T-cell (primary cell): Measurements from ENCODE around the gene MYO5A. TPM values are rescaled to one million over a fixed set of nuclear protein-coding genes. Genes with fewer than 3 reads are reported as not detected.

ENCODE experiments used
- ATAC-seq, 4 experiments: fragments of 200-7000 bp in 3 of 4; fragments of 150-1000 bp in 1 of 4; cut with Tn5 transposase; replicated peaks in 1 of 4; 1 replicate in 3 of 4; 2 replicates in 1 of 4; pipeline ENCODE4 v1.10.0; 2021; ENCODE audit warnings: moderate library complexity in 3 of 4, mild to moderate bottlenecking in 2 of 4, moderate number of reproducible peaks in 1 of 4
- CTCF ChIA-PET, 2 donors: fragments of 300-600 bp; sonication (Branson Sonifier 250); formaldehyde crosslinking; loops; one replicate each; lab custom pipeline; 2022; ENCODE audit warnings: antibody characterized with exemption in 2 of 2; lab: Charles Lee
- POLR2A ChIA-PET, 2 donors: fragments of 300-600 bp; sonication (Branson Sonifier 250); formaldehyde crosslinking; loops; one replicate each; lab custom pipeline; 2022; ENCODE audit warnings: antibody characterized with exemption in 2 of 2; lab: Charles Lee
- DNase-seq, 35 experiments: peaks; one replicate each; pipeline versions ENCODE4 v3.0.0 to v3.0.0-alpha.2; 2013 to 2023
- H3K27ac ChIP-seq: one replicate; pipeline ENCODE4 v1.5.1; 2013; ENCODE audit warnings: low read length
- H3K27me3 ChIP-seq, 2 experiments: replicated peaks in 1 of 2; 1 replicate in 1 of 2; 2 replicates in 1 of 2; pipeline versions ENCODE4 v1.6.1 to v1.7.0; 2013; ENCODE audit warnings: low read length in 1 of 2, mixed read lengths in 1 of 2; ENCODE audit not compliant: control insufficient read depth in 2 of 2, insufficient read depth in 2 of 2; ENCODE audit errors: extremely low read depth in 1 of 2
- H3K36me3 ChIP-seq, 2 donors: 1 replicate in 1 of 2; 2 replicates in 1 of 2; pipeline versions ENCODE4 v1.6.1 to v1.7.0; 2013; ENCODE audit warnings: low read length in 1 of 2; ENCODE audit not compliant: control insufficient read depth in 2 of 2, insufficient read depth in 1 of 2; ENCODE audit errors: extremely low read depth in 1 of 2
- H3K4me1 ChIP-seq, 2 experiments: 1 replicate in 1 of 2; 2 replicates in 1 of 2; pipeline versions ENCODE4 v1.6.1 to v1.7.0; 2013; ENCODE audit warnings: low read length in 2 of 2, mixed read lengths in 1 of 2; ENCODE audit not compliant: insufficient read depth in 2 of 2, control insufficient read depth in 1 of 2; ENCODE audit errors: extremely low read depth in 1 of 2
- H3K4me3 ChIP-seq, 2 donors: 1 replicate in 1 of 2; 2 replicates in 1 of 2; pipeline versions ENCODE4 v1.5.1 to v1.7.0; 2013; ENCODE audit warnings: mild to moderate bottlenecking in 2 of 2, low read length in 1 of 2, moderate library complexity in 1 of 2; ENCODE audit not compliant: control insufficient read depth in 1 of 2; ENCODE audit errors: extremely low read depth in 1 of 2
- H3K9me3 ChIP-seq: 2 replicates; pipeline ENCODE4 v1.7.0; 2013
- H3K27ac Mint-ChIP-seq, 2 donors: one replicate each; pipeline ENCODE4 v1.8.0; 2020 to 2021; ENCODE audit warnings: mild to moderate bottlenecking in 2 of 2, mixed read lengths in 2 of 2
- H3K27me3 Mint-ChIP-seq, 2 donors: one replicate each; pipeline ENCODE4 v1.8.0; 2021 to 2022; ENCODE audit warnings: mixed read lengths in 2 of 2
- H3K36me3 Mint-ChIP-seq: one replicate; pipeline ENCODE4 v1.8.0; 2021; ENCODE audit warnings: mixed read lengths
- H3K4me1 Mint-ChIP-seq, 3 donors: one replicate each; pipeline ENCODE4 v1.8.0; 2020 to 2022; ENCODE audit warnings: mixed read lengths in 3 of 3, mild to moderate bottlenecking in 1 of 3
- H3K4me3 Mint-ChIP-seq, 3 donors: one replicate each; pipeline ENCODE4 v1.8.0; 2020 to 2022; ENCODE audit warnings: mild to moderate bottlenecking in 3 of 3, mixed read lengths in 3 of 3, moderate library complexity in 3 of 3
- H3K9me3 Mint-ChIP-seq, 3 donors: one replicate each; pipeline ENCODE4 v1.8.0; 2020 to 2022; ENCODE audit warnings: mixed read lengths in 3 of 3
- WGBS: methylation state at CpG from one replicate; pipeline ENCODE4 v1.1.5; 2013; ENCODE audit warnings: missing lambda C conversion rate; ENCODE audit not compliant: insufficient coverage; 5-methylcytosine and 5-hydroxymethylcytosine counted together
- total RNA-seq, 35 experiments: library from RNA in 6 of 35; stranded (reverse) in 6 of 35; fragments of 120-200 nt in 1 of 35; gene quantifications; one replicate each; pipeline versions ENCODE4 v1.2.1 to v1.2.4 and lab custom pipeline; 2013 to 2026

Gene MYO5A
- total RNA-seq, 5 donors from 2014 or later (not counting 1 experiment from before 2014, with no cell fraction given) = 25.2 to 46.6 (median 29.5) TPM

- Mint-ChIP-seq H3K27ac (no peak within 1 kb of the TSS), H3K27me3 (peaks cover 31 to 40% of the 10 kb centered on the region in 2 donors), H3K4me3 (peak within 1 kb of the TSS; percentile 42 to 66 (median 49)), H3K4me1 (peaks cover 5 to 7% (median 5%) of the 10 kb centered on the region in 3 donors), H3K36me3 (no peaks in the 10 kb centered on the region), H3K9me3 (no peaks in the 10 kb centered on the region)
- ChIA-PET CTCF (no interaction called here), POLR2A (no interaction called here)
- H3K36me3 ChIP-seq = no peaks in the 10 kb centered on the region
- DNase-seq (no peak), ATAC-seq (peak in 3 of 4 experiments; percentile 44 to 49 (median 49))
- 2% methylated on average over 65 of the region's 65 CpGs for WGBS
- H3K4me1 ChIP-seq = peaks cover 0 to 10% of the 10 kb centered on the region in 2 experiments
- H3K4me3 ChIP-seq = peak within 1 kb of the TSS in 1 of 2 donors; percentile 25
- no peak within 1 kb of the TSS for H3K27ac ChIP-seq
- H3K27me3 ChIP-seq = peaks cover 0 to 29% of the 10 kb centered on the region in 2 experiments
- H3K9me3 ChIP-seq = no peaks in the 10 kb centered on the region
Measured at GRCh38 chr15:52295421-52296001, 233.2 kb downstream of the MYO5A start, which contains the start of gene MYO5C. Gene MYO5C, minus strand, starts transcription at chr15:52295804. Its CDS starts 168 bp downstream, at chr15:52295636.

GRCh38 chr15:52294881-52295420, 233.7 kb downstream of the MYO5A start:
- ChIA-PET POLR2A (no interaction called here), CTCF (no interaction called here)
- Mint-ChIP-seq H3K27ac (no peak overlapping the region), H3K36me3 (no peaks in the 10 kb centered on the region), H3K27me3 (peaks cover 31 to 39% of the 10 kb centered on the region in 2 donors), H3K9me3 (no peaks in the 10 kb centered on the region), H3K4me3 (peak overlapping the region; percentile 34 to 66 (median 42)), H3K4me1 (peaks cover 5 to 7% (median 5%) of the 10 kb centered on the region in 3 donors)
- Histone ChIP-seq H3K4me3 (no peak overlapping the region), H3K36me3 (no peaks in the 10 kb centered on the region), H3K9me3 (no peaks in the 10 kb centered on the region), H3K27me3 (peaks cover 0 to 29% of the 10 kb centered on the region in 2 experiments), H3K4me1 (peaks cover 0 to 10% of the 10 kb centered on the region in 2 experiments), H3K27ac (no peak overlapping the region)
- ATAC-seq (peak in 2 of 4 experiments; percentile 24 to 45), DNase-seq (no peak)
- WGBS = 6% methylated on average over 27 of the region's 32 CpGs

DNA sequence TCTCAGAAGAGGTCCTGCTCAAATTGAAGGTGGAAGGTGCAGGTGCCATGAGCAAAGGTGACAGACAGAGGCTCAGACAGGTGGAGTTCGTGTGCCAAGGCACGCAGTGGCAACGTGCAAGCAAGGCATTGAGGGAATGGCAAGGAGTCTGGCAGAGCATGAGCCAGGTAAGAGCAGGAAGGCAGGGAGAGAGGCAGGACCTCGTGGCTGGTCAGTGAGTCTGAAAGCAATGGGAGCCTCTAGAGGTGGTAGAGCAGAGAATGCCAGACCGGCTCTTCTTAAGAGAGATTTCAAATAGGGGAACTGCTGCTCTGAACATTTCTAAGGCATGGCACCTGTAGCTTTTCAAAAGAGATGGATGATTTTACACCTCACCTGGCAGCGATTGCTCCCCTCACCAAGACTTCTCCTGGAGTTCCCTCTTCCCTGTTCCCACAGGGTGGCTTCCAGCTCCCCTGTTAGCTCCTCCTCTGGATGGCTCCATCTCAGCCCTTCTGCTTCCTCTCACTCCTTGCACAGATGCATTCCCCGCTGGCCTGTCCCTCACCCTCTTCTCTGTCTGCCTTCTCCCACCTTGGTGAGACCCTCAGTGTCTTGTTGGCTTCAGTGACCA, 235.8 kb downstream of the MYO5A start:
- no peaks in the 10 kb centered on the region for H3K9me3 Mint-ChIP-seq
- ChIA-PET POLR2A (interaction anchor here in 1 of 2 donors (0.6 kb wide), 1 partner anchor 25 kb away, joined by 12 read pairs; no protein-coding TSS in a partner anchor), CTCF (no interaction called here)
- DNase-seq (no peak), ATAC-seq (no peak)
- Histone ChIP-seq H3K9me3 (no peaks in the 10 kb centered on the region), H3K4me1 (peaks cover 0 to 10% of the 10 kb centered on the region in 2 experiments), H3K27me3 (peaks cover 0 to 35% of the 10 kb centered on the region in 2 experiments), H3K27ac (no peak overlapping the region), H3K4me3 (no peak overlapping the region), H3K36me3 (no peaks in the 10 kb centered on the region)
- H3K27ac Mint-ChIP-seq = no peak overlapping the region
- 82% methylated on average over 6 of the region's 7 CpGs for WGBS
- H3K4me1 Mint-ChIP-seq = peaks cover 5 to 7% (median 5%) of the 10 kb centered on the region in 3 donors
- no peak overlapping the region for H3K4me3 Mint-ChIP-seq
- peaks cover 31 to 39% of the 10 kb centered on the region in 2 donors for H3K27me3 Mint-ChIP-seq
- H3K36me3 Mint-ChIP-seq = no peaks in the 10 kb centered on the region

DNA sequence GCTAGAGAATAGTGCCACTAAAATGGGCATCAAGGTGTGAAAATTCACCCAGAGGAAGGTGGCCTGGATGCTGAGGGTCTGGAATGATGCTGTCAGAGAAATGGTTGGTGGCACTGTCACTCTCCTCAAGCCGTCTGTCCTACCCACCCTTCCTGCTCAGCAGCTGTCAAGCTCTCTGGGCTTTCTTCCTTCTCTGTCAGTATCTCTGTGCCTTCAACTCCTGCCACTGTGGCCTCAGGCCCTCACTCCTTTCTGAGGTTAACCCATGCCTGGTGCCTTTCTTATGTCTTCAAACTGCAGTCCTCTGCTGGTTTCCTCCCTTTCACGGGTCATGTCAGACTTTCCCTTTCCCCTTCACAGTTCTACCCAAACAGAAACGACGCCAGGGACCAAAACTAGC, 237.5 kb downstream of the MYO5A start:
- ATAC-seq = no peak
- ChIA-PET CTCF (interaction anchor here in 1 of 2 donors (0.7 kb wide), 1 partner anchor 220 kb away, joined by 3 read pairs; no protein-coding TSS in a partner anchor), POLR2A (no interaction called here)

GRCh38 chr15:52290800-52291199, 237.9 kb downstream of the MYO5A start:
- ChIA-PET POLR2A (interaction anchor here (0.6 kb wide), 2 partner anchors 218 to 1706 kb away, joined by 3 to 5 read pairs; no protein-coding TSS in a partner anchor), CTCF (interaction anchor here in 1 of 2 donors (0.7 kb wide), 2 partner anchors 68 to 220 kb away, joined by 3 to 4 read pairs; no protein-coding TSS in a partner anchor)
- Mint-ChIP-seq H3K9me3 (no peaks in the 10 kb centered on the region), H3K27ac (no peak overlapping the region), H3K36me3 (no peaks in the 10 kb centered on the region), H3K4me3 (no peak overlapping the region), H3K4me1 (peaks cover 4 to 7% (median 5%) of the 10 kb centered on the region in 3 donors), H3K27me3 (peaks cover 22 to 31% of the 10 kb centered on the region in 2 donors)
- H3K4me1 ChIP-seq = peaks cover 0 to 9% of the 10 kb centered on the region in 2 experiments
- no peak overlapping the region for H3K4me3 ChIP-seq
- H3K27me3 ChIP-seq = peaks cover 0 to 32% of the 10 kb centered on the region in 2 experiments
- no peak for DNase-seq
- no peak overlapping the region for H3K27ac ChIP-seq
- H3K9me3 ChIP-seq = no peaks in the 10 kb centered on the region
- no peak for ATAC-seq
- WGBS = 100% methylated on average over 1 of the region's 3 CpGs
- H3K36me3 ChIP-seq = no peaks in the 10 kb centered on the region

More for the DNA sequence above, 237.5 kb downstream of the MYO5A start:
- H3K4me3 Mint-ChIP-seq = no peak overlapping the region
- no peak for DNase-seq
- peaks cover 0 to 10% of the 10 kb centered on the region in 2 experiments for H3K4me1 ChIP-seq
- peaks cover 23 to 35% of the 10 kb centered on the region in 2 donors for H3K27me3 Mint-ChIP-seq
- H3K27ac ChIP-seq = no peak overlapping the region
- H3K27me3 ChIP-seq = peaks cover 0 to 33% of the 10 kb centered on the region in 2 experiments
- H3K9me3 Mint-ChIP-seq = no peaks in the 10 kb centered on the region
- 14% methylated on average over 2 of the region's 4 CpGs for WGBS
- no peaks in the 10 kb centered on the region for H3K36me3 ChIP-seq
- no peak overlapping the region for H3K4me3 ChIP-seq
- H3K9me3 ChIP-seq = no peaks in the 10 kb centered on the region
- no peaks in the 10 kb centered on the region for H3K36me3 Mint-ChIP-seq
- no peak overlapping the region for H3K27ac Mint-ChIP-seq
- H3K4me1 Mint-ChIP-seq = peaks cover 5 to 7% (median 5%) of the 10 kb centered on the region in 3 donors

- ATAC-seq = no peak
- H3K27ac Mint-ChIP-seq = no peak overlapping the region
- CTCF ChIA-PET = interaction anchor here in 1 of 2 donors (0.7 kb wide), 2 partner anchors 68 to 219 kb away, joined by 3 to 4 read pairs; no protein-coding TSS in a partner anchor
Measured at GRCh38 chr15:52290329-52290728, 238.4 kb downstream of the MYO5A start.

More at GRCh38 chr15:52290329-52290728, 238.4 kb downstream of the MYO5A start:
- POLR2A ChIA-PET = interaction anchor here (0.6 kb wide), 2 partner anchors 218 to 1706 kb away, joined by 3 to 5 read pairs; no protein-coding TSS in a partner anchor
- H3K4me3 Mint-ChIP-seq = no peak overlapping the region
- no peaks in the 10 kb centered on the region for H3K9me3 Mint-ChIP-seq
- H3K27ac ChIP-seq = no peak overlapping the region
- H3K27me3 ChIP-seq = peaks cover 0 to 28% of the 10 kb centered on the region in 2 experiments
- H3K36me3 Mint-ChIP-seq = no peaks in the 10 kb centered on the region
- no peak overlapping the region for H3K4me3 ChIP-seq
- no CpG with 5 or more reads among the region's 4 CpGs for WGBS
- H3K27me3 Mint-ChIP-seq = peaks cover 22 to 34% of the 10 kb centered on the region in 2 donors
- no peak for DNase-seq
- H3K36me3 ChIP-seq = no peaks in the 10 kb centered on the region
- H3K4me1 ChIP-seq = peaks cover 0 to 5% of the 10 kb centered on the region in 2 experiments
- peaks cover 3 to 7% (median 5%) of the 10 kb centered on the region in 3 donors for H3K4me1 Mint-ChIP-seq
- no peaks in the 10 kb centered on the region for H3K9me3 ChIP-seq
